K562 (cell line): ENCODE data around the gene PRSS35.

ENCODE experiments used
- EGR1 ChIP-seq: fragments of 450-650 bp; conservative IDR thresholded peaks from 2 replicates; pipeline ENCODE4 v1.6.1; 2017; ENCODE audit warnings: mild to moderate bottlenecking
- EHMT2 ChIP-seq: fragments of 450-650 bp; IDR thresholded peaks from 2 replicates; pipeline ENCODE4 v1.6.1; 2018; ENCODE audit warnings: antibody characterized with exemption
- ELF4 ChIP-seq: fragments of 450-650 bp; formaldehyde crosslinking; IDR thresholded peaks from 2 replicates; pipeline ENCODE4 v1.4.0; 2022; ENCODE audit warnings: missing genetic modification characterization
- TAF1 ChIP-seq: IDR thresholded peaks from 2 replicates; pipeline ENCODE4 v1.6.1; 2011; ENCODE audit warnings: mild to moderate bottlenecking, low read length, moderate library complexity; ENCODE audit not compliant: insufficient read depth, control insufficient read depth, severe bottlenecking; ENCODE audit errors: extremely low read depth

GRCh38 chr6:83511901-83512681, at the start of gene PRSS35:
- TF ChIP-seq EHMT2: no peak
- TF ChIP-seq ELF4 (CRISPR knock-in tag): no peak
- no peak for TF ChIP-seq TAF1
- TF ChIP-seq EGR1: no peak
